HG03135 (cell line): ENCODE data around the gene DENND1B.
"Not testable (repeated sequence)": the region's sequence is repeated elsewhere in the genome, so short reads cannot be mapped to it uniquely, and the experiment has no call there.

Source experiments
- ATAC-seq: cut with Tn5 transposase; IDR thresholded peaks from one replicate; pipeline ENCODE4 v1.9.1; 2021; ENCODE audit warnings: mild to moderate bottlenecking, moderate library complexity; ENCODE audit not compliant: unreplicated experiment

DENND1B gene

GRCh38 chr1:197786280-197786679 is 11.0 kb upstream of the DENND1B start:
- ATAC-seq = no peak

DNA sequence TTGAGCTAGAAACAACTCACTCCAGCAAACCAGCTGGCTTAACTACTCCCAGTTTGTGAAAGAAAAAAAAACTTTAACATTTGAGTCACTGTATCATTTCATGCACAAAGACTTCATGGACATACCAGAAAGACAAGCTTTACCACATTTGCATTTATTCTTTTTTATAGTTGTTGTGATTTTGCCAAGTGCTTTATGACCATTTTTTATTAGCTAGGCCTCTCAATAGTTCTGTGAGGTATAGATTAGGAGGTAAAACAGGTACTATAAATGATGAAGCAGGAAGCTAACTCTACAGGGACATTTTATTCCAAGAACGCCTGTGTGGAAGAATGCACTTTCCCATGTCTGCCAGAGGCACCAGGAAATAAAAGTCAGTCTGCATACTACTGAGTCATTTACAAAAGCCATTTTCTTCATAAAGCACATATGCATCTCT is 8.2 kb upstream of the DENND1B start:
- ATAC-seq = no peak

DNA sequence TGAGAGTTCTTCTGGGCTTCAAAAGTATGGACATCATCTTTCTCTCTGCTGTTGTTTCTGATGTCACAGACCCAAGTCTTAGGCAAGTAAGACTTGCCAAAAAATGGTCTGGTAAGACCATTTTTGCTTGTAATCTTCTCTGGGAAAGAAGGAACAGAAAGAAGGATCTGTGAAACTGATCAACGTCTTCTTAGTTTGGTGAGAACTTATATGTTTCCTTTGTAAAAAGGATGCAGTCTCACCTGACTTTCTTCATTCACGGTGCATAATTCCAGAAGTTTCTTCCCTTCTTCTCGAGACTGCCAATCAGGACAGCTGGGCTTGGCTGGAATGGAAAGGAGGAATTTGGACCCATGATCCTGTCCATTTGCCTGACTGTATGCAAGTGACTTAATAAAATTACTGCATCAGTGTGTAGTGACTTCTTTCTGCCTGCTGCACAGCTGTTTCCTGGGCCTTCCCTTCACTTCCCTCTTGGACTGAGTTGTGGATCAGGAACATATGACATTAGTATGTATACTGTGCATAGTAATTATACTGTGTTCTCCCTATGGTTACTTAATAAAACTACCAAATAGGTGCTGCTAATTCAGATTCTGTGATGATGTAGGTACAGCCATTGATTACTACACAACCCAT is 7.6 kb upstream of the DENND1B start:
- no peak for ATAC-seq

GRCh38 chr1:197781968-197782721 is 6.9 kb upstream of the DENND1B start:
- no peak for ATAC-seq

- ATAC-seq = no peak
Observed at GRCh38 chr1:197779921-197780320, 4.6 kb upstream of the DENND1B start.

DNA sequence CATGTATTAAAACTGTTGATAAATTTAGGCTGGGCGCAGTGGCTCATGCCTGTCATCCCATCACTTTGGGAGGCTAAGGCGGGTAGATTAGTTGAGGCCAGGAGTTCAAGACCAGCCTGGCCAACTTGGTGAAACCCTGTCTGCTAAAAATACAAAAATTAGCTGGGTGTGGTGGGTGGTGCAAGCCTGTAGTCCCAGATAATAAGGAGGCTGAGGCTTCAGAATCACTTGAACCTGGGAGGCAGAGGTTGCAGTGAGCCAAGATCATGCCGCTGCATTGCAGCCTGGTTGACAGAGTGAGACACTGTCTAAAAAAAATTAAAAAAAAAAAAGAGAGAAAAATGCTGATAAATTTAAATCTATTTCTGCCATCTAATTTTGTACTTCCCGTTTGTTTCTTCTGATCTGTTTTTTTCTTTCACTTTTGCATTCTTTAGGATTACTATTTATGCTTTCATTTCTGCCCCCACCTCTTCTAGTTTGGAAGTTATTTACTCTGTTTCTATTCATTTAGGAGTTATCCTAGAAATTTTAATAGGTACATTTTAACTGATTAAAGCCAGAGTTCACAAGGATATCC is 3.2 kb upstream of the DENND1B start:
- ATAC-seq = no peak

DNA sequence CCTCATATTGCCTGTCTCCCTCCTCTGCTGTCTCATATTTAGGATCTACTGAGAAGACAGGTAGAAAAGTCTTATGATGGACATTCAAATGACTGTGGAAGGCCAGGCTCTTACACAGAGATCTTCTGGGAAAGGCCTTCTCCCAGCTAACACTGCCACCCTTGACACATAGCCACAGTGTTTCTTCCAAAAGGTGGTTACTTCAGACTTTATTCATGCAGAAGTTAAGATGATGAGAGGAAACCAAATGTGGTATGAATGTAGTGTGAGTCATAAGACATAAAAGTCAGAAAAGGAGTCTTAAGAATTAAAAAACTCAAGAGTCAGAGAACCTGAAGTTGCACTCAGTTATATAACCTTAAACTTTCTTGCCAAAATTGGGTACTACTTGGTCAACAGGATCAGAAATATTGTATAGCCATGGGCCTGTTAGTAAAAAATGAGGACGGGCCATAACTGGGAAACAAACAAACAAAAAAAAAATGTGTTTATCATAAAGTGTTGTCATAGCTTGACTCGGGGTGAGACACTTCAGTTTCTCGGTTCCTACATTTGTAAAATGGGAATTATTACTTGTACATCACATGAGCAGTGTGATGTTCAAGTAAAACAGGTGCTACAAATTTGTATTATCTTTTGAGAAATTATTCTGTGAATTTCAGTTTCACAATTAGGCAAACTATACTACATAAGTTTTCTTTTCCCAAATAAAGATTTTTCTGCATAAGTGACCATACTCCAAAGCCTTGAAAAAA is 1.2 kb upstream of the DENND1B start:
- peak; percentile 36 for ATAC-seq

- ATAC-seq = peak; percentile 33
Observed at GRCh38 chr1:197774466-197775281, 606 bp downstream of the DENND1B start.

- no peak for ATAC-seq
Observed at GRCh38 chr1:197773856-197774255, 1.4 kb downstream of the DENND1B start.

DNA sequence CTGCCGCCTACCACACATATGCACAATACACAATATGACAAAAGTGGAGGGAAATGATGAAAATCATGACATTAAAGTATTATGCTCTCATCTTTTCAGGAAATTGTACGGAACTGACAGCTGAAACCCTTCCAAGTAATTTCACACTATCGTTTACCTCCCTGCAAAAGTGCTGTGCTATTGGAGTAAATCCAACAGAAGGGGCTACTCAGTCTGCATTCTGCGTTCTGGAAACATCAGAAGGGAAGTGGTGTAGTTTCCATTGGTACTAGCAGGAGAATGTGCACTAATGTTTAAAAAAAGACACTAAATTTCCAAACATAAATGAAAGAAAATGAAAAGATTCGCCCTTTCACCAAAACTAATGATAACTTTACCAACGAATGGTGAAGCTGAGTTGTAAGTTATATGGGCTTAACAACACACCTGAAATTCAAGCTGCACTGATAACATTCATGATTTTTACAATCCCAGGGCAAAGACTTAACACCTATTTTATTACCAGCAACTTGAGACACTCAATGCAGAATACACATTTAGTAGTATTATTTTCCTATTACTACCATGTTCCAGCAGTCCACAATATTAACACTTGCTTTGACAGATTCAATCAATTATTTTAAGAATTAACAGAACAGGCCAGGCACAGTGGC is 3.2 kb downstream of the DENND1B start:
- no peak for ATAC-seq

DNA sequence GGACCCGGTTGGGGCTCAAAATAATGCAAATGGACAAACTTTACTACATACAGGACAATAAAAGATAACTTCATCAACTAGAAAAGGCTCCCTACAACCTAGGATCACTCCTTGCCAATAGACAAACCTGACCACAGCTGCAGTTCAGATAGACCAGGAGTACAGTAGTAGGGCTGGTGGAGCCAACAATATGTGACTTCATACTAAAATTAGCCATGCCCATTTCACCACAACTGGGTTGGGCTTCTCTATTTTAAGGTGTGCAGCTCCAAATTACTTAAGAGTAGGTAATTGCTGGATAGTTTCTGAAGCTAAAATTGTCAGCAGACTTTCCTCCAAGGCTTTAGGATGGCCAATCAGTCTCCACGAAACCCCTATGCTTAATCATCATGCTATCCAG is 3.9 kb downstream of the DENND1B start:
- ATAC-seq = no peak

GRCh38 chr1:197770243-197770642 is 5.0 kb downstream of the DENND1B start:
- ATAC-seq = no peak

GRCh38 chr1:197769287-197769686 is 6.0 kb downstream of the DENND1B start:
- ATAC-seq = no peak

GRCh38 chr1:197768014-197768805 is 7.1 kb downstream of the DENND1B start:
- ATAC-seq = no peak

DNA sequence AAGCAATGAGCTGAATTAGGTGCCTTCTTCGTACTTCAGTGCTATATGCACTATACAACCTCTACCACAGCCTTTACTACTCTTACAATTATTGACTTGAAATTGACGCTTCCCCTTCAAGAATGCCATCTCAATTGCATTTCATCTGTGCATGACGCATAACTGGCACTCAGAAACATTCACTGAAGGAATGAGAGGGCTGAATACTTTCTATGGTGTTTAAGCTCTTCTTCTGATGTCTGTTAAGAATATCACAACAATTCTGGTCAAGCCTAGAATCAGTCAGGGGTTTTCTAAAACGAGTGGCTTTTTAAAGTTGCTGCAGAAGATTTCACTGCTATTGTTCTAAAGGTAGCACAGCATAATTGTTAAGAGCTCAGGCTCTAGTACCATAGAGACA is 11.5 kb downstream of the DENND1B start:
- ATAC-seq = no peak

DNA sequence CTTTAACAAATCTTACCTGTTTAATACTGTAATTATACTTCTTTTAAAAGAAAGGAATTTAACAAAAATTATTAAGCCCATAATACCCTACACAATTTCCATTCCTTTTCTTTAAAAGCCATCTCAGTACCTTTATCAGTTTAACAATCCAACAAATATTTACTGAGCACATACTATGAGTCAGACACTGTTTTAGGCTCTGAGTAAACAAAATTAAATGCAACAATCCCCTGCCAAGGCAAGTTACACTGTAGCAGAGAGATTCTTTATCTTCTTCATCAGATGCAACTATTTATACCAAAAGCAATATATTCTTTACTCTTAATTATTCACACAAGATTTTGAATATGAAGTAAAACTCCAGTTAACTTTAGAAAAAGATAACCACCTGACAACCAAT is 12.0 kb downstream of the DENND1B start:
- no peak for ATAC-seq

DNA sequence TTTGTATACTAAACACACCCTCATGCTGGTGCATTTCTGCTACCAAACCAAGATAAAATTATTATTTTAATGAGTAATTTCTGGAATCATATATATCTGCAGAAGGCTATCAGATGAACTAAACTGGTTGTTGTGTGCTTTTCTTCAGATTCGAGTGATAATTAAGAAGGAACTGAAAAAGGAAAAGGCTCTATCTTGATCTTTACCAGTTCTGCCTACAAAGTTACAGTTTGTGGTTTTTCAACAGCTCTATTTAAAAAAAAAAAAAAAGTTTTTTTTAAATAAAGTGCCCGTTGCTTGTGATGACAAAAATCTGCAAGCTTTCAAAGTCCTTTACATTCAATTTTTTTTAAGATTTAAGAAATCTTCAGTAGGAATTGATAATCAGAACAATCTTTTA is 13.6 kb downstream of the DENND1B start:
- no peak for ATAC-seq

DNA sequence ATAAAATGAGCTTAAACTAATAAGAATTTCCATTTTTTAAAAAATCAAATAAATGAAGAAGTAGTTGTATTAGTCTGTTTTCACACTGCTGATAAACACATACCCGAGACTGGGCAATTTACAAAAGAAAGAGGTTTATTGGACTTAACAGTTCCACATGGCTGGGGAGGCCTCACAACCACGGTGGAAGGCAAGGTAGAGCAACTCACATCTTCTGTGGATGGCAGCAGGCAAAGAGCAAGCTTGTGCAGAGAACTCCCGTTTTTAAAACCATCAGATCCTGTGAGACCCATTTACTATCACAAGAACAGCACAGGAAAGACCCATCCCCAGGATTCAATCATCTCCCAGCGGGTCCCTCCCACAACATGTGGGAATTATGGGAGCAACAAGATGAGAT is 19.7 kb downstream of the DENND1B start:
- ATAC-seq = not testable (repeated sequence)

DNA sequence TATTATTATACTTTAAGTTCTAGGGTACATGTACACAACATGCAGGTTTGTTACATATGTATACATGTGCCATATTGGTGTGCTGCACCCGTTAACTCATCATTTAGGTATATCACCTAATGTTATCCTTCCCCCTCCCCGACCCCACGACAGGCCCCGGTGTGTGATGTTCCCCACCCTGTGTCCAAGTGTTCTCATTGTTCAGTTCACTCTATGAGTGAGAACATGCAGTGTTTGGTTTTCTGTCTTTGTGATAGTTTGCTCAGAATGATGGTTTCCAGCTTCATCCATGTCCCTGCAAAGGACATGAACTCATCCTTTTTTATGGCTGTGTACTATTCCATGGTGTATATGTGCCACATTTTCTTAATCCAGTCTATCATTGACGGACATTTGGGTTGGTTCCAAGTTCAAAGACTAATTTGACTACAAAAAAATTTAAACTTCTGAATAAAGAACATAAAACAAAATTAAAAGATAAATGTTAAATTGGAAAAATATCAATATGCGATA is 22.6 kb downstream of the DENND1B start:
- ATAC-seq = not testable (repeated sequence)
